PC-3 (cell line): Measurements from ENCODE around the gene CCDC174. TPM values are rescaled to one million over a fixed set of nuclear protein-coding genes. Genes with fewer than 3 reads are reported as not detected.

Experiments used
- ATAC-seq: fragments of 200-7000 bp; cut with Tn5 transposase; 2 replicates; pipeline ENCODE4 v1.9.1; 2020; ENCODE audit warnings: mild to moderate bottlenecking, moderate library complexity
- Bru-seq: library from RNA; stranded (reverse); fragments of 400-500 nt; gene quantifications from one replicate; lab custom pipeline; 2021; lab: Mats Ljungman, UMichigan
- BruChase-seq, 2 experiments: library from RNA; stranded (reverse); fragments of 400-500 nt; gene quantifications; one replicate each; lab custom pipeline; 2021; lab: Mats Ljungman, UMichigan
- BruUV-seq: library from RNA; stranded (reverse); fragments of 400-500 nt; replicated peaks from 2 replicates; lab custom pipeline; 2021; lab: Mats Ljungman, UMichigan
- CTCF ChIA-PET: fragments of 300-600 bp; sonication (Branson Sonifier 250); formaldehyde crosslinking; loops from one replicate; lab custom pipeline; 2022; ENCODE audit warnings: antibody characterized with exemption; lab: Charles Lee
- POLR2A ChIA-PET: fragments of 300-600 bp; sonication (Branson Sonifier 250); formaldehyde crosslinking; loops from one replicate; lab custom pipeline; 2022; ENCODE audit warnings: antibody characterized with exemption; ENCODE audit not compliant: unreplicated experiment; lab: Charles Lee
- DNase-seq: peaks from one replicate; pipeline ENCODE4 v3.0.0-alpha.2; 2015
- H2AFZ ChIP-seq: fragments of 300-600 bp; sonication (generic); 2 replicates; pipeline ENCODE4 v1.6.0; 2016; ENCODE audit warnings: antibody characterized with exemption, low read length
- H3F3A ChIP-seq: fragments of 300-600 bp; sonication (generic); one replicate; pipeline ENCODE4 v1.6.0; 2017; ENCODE audit warnings: antibody characterized with exemption, low read length, control low read depth, mild to moderate bottlenecking; ENCODE audit not compliant: unreplicated experiment
- H3K27ac ChIP-seq: fragments of 300-600 bp; sonication (generic); 2 replicates; pipeline ENCODE4 v1.5.1; 2016; ENCODE audit warnings: mild to moderate bottlenecking, low read length
- H3K27me3 ChIP-seq: fragments of 300-600 bp; sonication (generic); 2 replicates; pipeline ENCODE4 v1.6.1; 2016; ENCODE audit warnings: low read length, mixed read lengths
- H3K36me3 ChIP-seq: fragments of 300-600 bp; sonication (generic); 2 replicates; pipeline ENCODE4 v1.6.1; 2016; ENCODE audit warnings: low read depth, mixed run types, low read length, mixed read lengths
- H3K4me1 ChIP-seq: fragments of 300-600 bp; sonication (generic); 2 replicates; pipeline ENCODE4 v1.5.1; 2016; ENCODE audit warnings: low read length; ENCODE audit not compliant: insufficient read depth
- H3K4me2 ChIP-seq: fragments of 300-600 bp; sonication (generic); 2 replicates; pipeline ENCODE4 v1.6.0; 2016; ENCODE audit warnings: low read length
- H3K4me3 ChIP-seq: fragments of 300-600 bp; sonication (generic); 2 replicates; pipeline ENCODE4 v1.5.1; 2016; ENCODE audit warnings: mild to moderate bottlenecking, low read length, mixed read lengths
- H3K79me2 ChIP-seq: fragments of 300-600 bp; sonication (generic); 2 replicates; pipeline ENCODE4 v1.6.1; 2017; ENCODE audit warnings: low read length, mixed read lengths
- H3K9ac ChIP-seq: fragments of 300-600 bp; sonication (generic); 2 replicates; pipeline ENCODE4 v1.6.0; 2016; ENCODE audit warnings: mild to moderate bottlenecking, low read length
- H3K9me2 ChIP-seq: fragments of 300-600 bp; sonication (generic); replicated peaks from 2 replicates; pipeline ENCODE4 v1.6.1; 2016; ENCODE audit warnings: mixed run types, low read length, mixed read lengths
- H3K9me3 ChIP-seq: fragments of 300-600 bp; sonication (generic); 2 replicates; pipeline ENCODE4 v1.6.1; 2016; ENCODE audit warnings: low read length, mixed read lengths
- H4K20me1 ChIP-seq: fragments of 300-600 bp; sonication (generic); 2 replicates; pipeline ENCODE4 v1.6.1; 2016; ENCODE audit warnings: low read length, mixed read lengths
- EZH2 ChIP-seq: fragments of 300-600 bp; sonication (generic); IDR thresholded peaks from one replicate; pipeline ENCODE4 v1.6.1; 2017; ENCODE audit warnings: antibody characterized with exemption, mild to moderate bottlenecking, low read length; ENCODE audit not compliant: unreplicated experiment
- EZH2phosphoT487 ChIP-seq: fragments of 300-600 bp; sonication (generic); IDR thresholded peaks from 2 replicates; pipeline ENCODE4 v1.6.1; 2018; ENCODE audit warnings: mild to moderate bottlenecking, antibody characterized with exemption, low read length, borderline replicate concordance
- intact Hi-C: fragments of 100-400 bp; cut with micrococcal nuclease; formaldehyde crosslinking; loops from 2 replicates; pipeline ENCODE4 v1.9.0; 2023
- long read RNA-seq: library from polyadenylated mRNA; unstranded; transcript quantifications from one replicate; pipeline ENCODE4 v2.0.0, GENCODE V29; 2021; ENCODE audit not compliant: unreplicated experiment
- total RNA-seq: library from RNA; depleted of rRNA; stranded (reverse); fragments of >200 nt; gene quantifications from 2 replicates; pipeline ENCODE4 v1.2.3, GENCODE V29; 2014; rRNA removed
- TF ChIP-seq, protein P1 (sequence below): fragments of 300-600 bp; sonication (generic); conservative IDR thresholded peaks from 2 replicates; pipeline ENCODE4 v1.5.1; 2017; ENCODE audit warnings: antibody characterized with exemption, low read depth, mild to moderate bottlenecking, low read length

The CCDC174 gene
- 8.2 and 16.1 TPM in 2 replicates for total RNA-seq
- percentile 90 among the genes with signal in this experiment for Bru-seq, nascent RNA
- BruChase-seq, experiment 1, labeled RNA remaining after a 6-hour chase: percentile 83 among the genes with signal in this experiment
- BruChase-seq, experiment 2, labeled RNA remaining after a 2-hour chase: percentile 88 among the genes with signal in this experiment
- long read RNA-seq, transcript CCDC174-202 (11 exons, 2,942 nt): major isoform, 13 of 54 reads
- long read RNA-seq, partial matches to known transcripts: 30 of 54 reads
- long read RNA-seq, other reads (novel, unspliced or antisense): 7 of 54 reads

DNA sequence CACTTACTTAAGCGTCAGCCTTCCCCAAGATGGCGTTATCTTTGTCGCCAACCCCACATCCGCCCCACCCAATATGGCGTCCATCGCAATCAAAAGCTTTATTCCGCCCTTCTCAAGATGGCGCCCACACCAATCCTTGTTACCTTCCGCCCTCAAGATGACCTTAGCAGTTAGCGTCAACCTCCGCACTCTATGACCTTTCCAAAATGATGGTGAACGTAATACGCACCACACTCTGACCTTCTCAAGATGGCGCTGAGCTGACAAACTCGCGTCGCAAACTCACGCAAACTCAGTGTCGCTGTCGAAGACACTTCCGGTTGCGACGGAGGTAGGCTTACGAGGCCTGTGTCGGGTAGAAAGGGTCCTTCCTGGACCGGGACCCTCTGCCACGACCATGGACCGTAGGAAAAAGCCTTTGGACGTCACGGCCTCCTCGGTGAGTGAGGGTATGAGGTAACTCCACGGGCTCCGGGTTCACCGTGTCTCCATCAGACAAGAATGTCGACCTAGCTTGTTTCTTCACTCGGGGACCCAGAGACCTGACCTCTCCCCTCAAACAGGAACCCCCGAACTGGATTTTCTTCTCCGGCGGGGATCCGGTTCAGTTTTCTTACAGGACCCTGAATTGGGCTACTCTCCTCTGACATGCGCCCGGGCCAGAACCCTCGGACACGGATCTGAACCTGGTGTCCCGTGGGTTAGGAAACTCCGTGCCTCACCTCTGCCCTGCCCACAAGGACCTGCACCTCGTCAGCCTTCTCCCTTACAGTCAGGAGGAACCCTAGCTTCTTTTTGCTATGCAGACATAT lies at the start of gene CCDC174:
TSS of gene CCDC174 (plus strand) at position 323 of the 812 bp plus-strand sequence. CDS start at position 398, 75 bp downstream.
- Histone ChIP-seq H3K4me2 (peak within 1 kb of the TSS; percentile 96), H3K36me3 (peaks cover 12% of the 10 kb centered on the region), H3K9ac (peak within 1 kb of the TSS; percentile 94), H3K4me3 (peak within 1 kb of the TSS; percentile 90), H3K27ac (peak within 1 kb of the TSS; percentile 59), H3F3A (no peaks in the 10 kb centered on the region), H4K20me1 (no peaks in the 10 kb centered on the region), H3K27me3 (no peaks in the 10 kb centered on the region), H3K9me2 (no peaks in the 10 kb centered on the region), H3K4me1 (peaks cover 21% of the 10 kb centered on the region), H3K79me2 (peaks cover 28% of the 10 kb centered on the region), H2AFZ (peak within 1 kb of the TSS; percentile 88), H3K9me3 (no peaks in the 10 kb centered on the region)
- intact Hi-C loops: loop anchor here (1.0 to 10.0 kb wide), 4 partner anchors 64 to 474 kb away; partner anchors contain the start of genes LSM3 and XPC
- ATAC-seq (peak; percentile 96), DNase-seq (peak; percentile 99)
- BruUV-seq: TSS peak; percentile 83
- CTCF ChIA-PET: interaction anchor here (0.5 to 1.4 kb wide), 3 partner anchors 64 to 130 kb away, joined by 3 to 4 read pairs (median 4); no protein-coding TSS in a partner anchor
- TF ChIP-seq, protein P1, sequence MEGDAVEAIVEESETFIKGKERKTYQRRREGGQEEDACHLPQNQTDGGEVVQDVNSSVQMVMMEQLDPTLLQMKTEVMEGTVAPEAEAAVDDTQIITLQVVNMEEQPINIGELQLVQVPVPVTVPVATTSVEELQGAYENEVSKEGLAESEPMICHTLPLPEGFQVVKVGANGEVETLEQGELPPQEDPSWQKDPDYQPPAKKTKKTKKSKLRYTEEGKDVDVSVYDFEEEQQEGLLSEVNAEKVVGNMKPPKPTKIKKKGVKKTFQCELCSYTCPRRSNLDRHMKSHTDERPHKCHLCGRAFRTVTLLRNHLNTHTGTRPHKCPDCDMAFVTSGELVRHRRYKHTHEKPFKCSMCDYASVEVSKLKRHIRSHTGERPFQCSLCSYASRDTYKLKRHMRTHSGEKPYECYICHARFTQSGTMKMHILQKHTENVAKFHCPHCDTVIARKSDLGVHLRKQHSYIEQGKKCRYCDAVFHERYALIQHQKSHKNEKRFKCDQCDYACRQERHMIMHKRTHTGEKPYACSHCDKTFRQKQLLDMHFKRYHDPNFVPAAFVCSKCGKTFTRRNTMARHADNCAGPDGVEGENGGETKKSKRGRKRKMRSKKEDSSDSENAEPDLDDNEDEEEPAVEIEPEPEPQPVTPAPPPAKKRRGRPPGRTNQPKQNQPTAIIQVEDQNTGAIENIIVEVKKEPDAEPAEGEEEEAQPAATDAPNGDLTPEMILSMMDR: no peak
- TF ChIP-seq EZH2phosphoT487 (no peak), EZH2 (no peak)
- POLR2A ChIA-PET: interaction anchor here (0.5 to 1.0 kb wide), 8 partner anchors 19 to 1852 kb away, joined by 3 to 5 read pairs (median 3); no protein-coding TSS in a partner anchor

DNA sequence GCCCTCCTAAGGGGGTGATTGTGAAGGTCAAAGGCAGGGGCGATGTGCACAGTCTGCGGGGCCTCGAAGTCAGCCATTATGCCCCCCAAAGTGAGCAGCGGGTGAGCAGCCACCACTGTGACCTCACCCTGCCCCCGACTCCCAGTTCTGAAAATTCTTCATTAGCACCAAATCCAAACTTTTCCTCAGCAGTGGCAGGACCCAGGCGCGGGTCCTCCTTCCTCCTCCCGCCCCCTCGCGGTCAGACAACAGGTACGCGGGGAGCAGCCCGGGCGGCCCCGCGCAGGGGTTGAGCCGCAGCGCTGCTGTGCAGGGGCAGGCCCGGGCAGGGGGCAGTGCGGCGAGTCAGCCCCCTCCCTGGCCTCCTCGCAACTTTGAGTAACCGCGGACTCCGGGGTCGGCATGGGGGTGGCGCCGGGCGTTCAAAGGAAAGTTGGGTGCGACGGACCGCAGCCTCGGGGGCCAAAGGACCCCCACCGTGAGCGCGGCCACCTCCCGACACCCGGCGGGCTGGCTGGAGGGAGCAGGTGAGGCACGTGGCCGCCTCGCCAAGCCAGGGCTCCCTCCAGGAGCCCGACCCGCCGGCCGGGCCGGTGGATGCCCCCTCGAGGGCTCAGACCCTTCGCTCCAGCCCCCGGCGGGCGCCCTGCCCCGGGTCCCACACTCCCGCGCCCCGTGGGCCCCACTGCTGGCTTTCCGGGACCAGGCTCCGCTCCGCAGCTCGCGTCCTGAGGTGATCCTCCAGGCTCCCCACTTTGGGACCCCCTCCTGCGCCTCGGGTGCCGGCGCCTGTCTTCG lies 49.4 kb upstream of the CCDC174 start:
- Histone ChIP-seq H3K9ac (no peak overlapping the region), H3K9me3 (no peaks in the 10 kb centered on the region), H3K9me2 (no peaks in the 10 kb centered on the region; the same call in 1 of the 2 replicates), H3K4me1 (no peaks in the 10 kb centered on the region), H3K36me3 (no peaks in the 10 kb centered on the region), H3K79me2 (no peaks in the 10 kb centered on the region), H3K4me3 (peak overlapping the region; percentile 55), H3K4me2 (peak overlapping the region; percentile 76), H2AFZ (peak overlapping the region; percentile 49; the same call in 1 of the 2 replicates), H4K20me1 (no peaks in the 10 kb centered on the region), H3K27ac (no peak overlapping the region), H3F3A (no peaks in the 10 kb centered on the region), H3K27me3 (peaks cover 27% of the 10 kb centered on the region)
- no TSS peak for BruUV-seq
- ChIA-PET POLR2A (no interaction called here), CTCF (no interaction called here)
- DNase-seq (peak; percentile 11), ATAC-seq (no peak)
- intact Hi-C loops: no loop called here
- TF ChIP-seq EZH2phosphoT487 (peak; percentile 62; the same call in 1 of the 2 replicates), EZH2 (peak; percentile 91)
- TF ChIP-seq, protein P1: peak; percentile 53
